ENCODE results near the gene TM9SF1. TPM values are rescaled to one million over a fixed set of nuclear protein-coding genes. Genes with fewer than 3 reads are reported as not detected.
A peak's percentile ranks its signal among the peaks of the same experiment; 100 is the strongest.

TM9SF1 gene
- total and polyA plus RNA-seq, 2 of the 4 experiments (the other 2 are of a cell fraction): 40.4 to 65.6 TPM

GRCh38 chr14:24241829-24242443, 46.7 kb upstream of the TM9SF1 start:
- Histone ChIP-seq H3K18ac (ENCODE audit: low read depth, low read length) (peak overlapping the region; percentile 8; the same call in 1 of the 2 replicates), H2BK15ac (ENCODE audit: low read depth, low read length) (peak overlapping the region; percentile 50; the same call in 1 of the 3 replicates), H2AK9ac (replicated peaks; ENCODE audit: low read depth, low read length, poor library complexity) (peak overlapping the region; percentile 87), H3K79me1 (ENCODE audit: low read depth in 1 of 2, low read length in 2 of 2) (peaks cover 27 to 51% of the 10 kb centered on the region in 2 experiments), H4K8ac (ENCODE audit: low read depth in 2 of 2, low read length in 2 of 2) (peak overlapping the region; percentile 91 to 92), H4K91ac (ENCODE audit: insufficient read depth, low read depth, low read length) (peak overlapping the region; percentile 96), H3K9me3 (ENCODE audit: control insufficient read depth, insufficient read depth, low read length) (no peaks in the 10 kb centered on the region), H4K20me1 (ENCODE audit: insufficient read depth, low read length) (peaks cover 4% of the 10 kb centered on the region), H2AK5ac (ENCODE audit: low read depth, low read length) (peak overlapping the region; percentile 45; the same call in 1 of the 2 replicates), H3K9me1 (ENCODE audit: insufficient read depth, low read length) (peaks cover 21% of the 10 kb centered on the region), H3K14ac (replicated peaks; ENCODE audit: low read depth, low read length) (peak overlapping the region; percentile 95), H2BK20ac (ENCODE audit: low read depth, low read length) (no peak overlapping the region), H3K4me2 (ENCODE audit: low read depth, low read length) (peak overlapping the region; percentile 80), H3K23ac (ENCODE audit: low read depth, low read length) (peak overlapping the region; percentile 85), H3K4me1 (ENCODE audit: control insufficient read depth, insufficient read depth, low read length) (peaks cover 13% of the 10 kb centered on the region), H2BK120ac (ENCODE audit: low read depth, low read length) (peak overlapping the region; percentile 79), H2AFZ (replicated peaks; ENCODE audit: low read length, poor library complexity) (peak overlapping the region; percentile 99), H3K36me3 (ENCODE audit: control insufficient read depth, insufficient read depth, low read length) (peaks cover 34% of the 10 kb centered on the region), H3K4ac (ENCODE audit: low read depth, low read length) (peak overlapping the region; percentile 88), H2BK5ac (ENCODE audit: low read depth, low read length, poor library complexity, severe bottlenecking) (peak overlapping the region; percentile 88), H3K27me3 (ENCODE audit: control insufficient read depth, insufficient read depth, low read length) (no peaks in the 10 kb centered on the region), H3K4me3 (ENCODE audit: insufficient read depth, low read depth, low read length) (peak overlapping the region; percentile 82), H3K56ac (ENCODE audit: extremely low read depth, insufficient read depth, low read length) (peak overlapping the region; percentile 89), H3K27ac (ENCODE audit: insufficient read depth, low read length) (peak overlapping the region; percentile 90), H4K5ac (ENCODE audit: low read depth, low read length) (peak overlapping the region; percentile 66), H3K9ac (ENCODE audit: low read depth, low read length) (peak overlapping the region; percentile 81)
- in situ Hi-C loops (cut with MboI; ENCODE audit: low sequenced_read_pairs): loop anchor here (5.0 kb wide), 1 partner anchor 55 kb away; the partner anchor contains the start of genes DHRS1 and NOP9
- 1% methylated on average over 12 of the region's 39 CpGs; no CpG with 5 or more reads in 1 of the 2 experiments for WGBS, 2 experiments (ENCODE audit: extremely low coverage in 2 of 2, insufficient read length in 1 of 2)
- DNase-seq: peak; percentile 89
- CTCF ChIA-PET: interaction anchor here (0.6 to 2.5 kb wide), 9 partner anchors 10 to 898 kb away, joined by 3 to 23 read pairs (median 6); partner anchors contain the start of genes CIDEB and RABGGTA
- ATAC-seq (ENCODE audit: low read depth): peak; percentile 93
- intact Hi-C loops (cut with micrococcal nuclease): loop anchor here (1.0 to 5.0 kb wide), 5 partner anchors 29 to 230 kb away; partner anchors contain the start of genes DHRS1, NOP9, RABGGTA and TM9SF1
- POLR2A ChIA-PET (ENCODE audit: unreplicated experiment): interaction anchor here (0.6 to 1.3 kb wide), 4 partner anchors 8 to 55 kb away, joined by 3 to 7 read pairs (median 4); partner anchors contain the start of gene TM9SF1
- BruUV-seq (replicated peaks): TSS peak; percentile 47
- dilution Hi-C loops (cut with HindIII; ENCODE audit: low sequenced_read_pairs, unreplicated experiment): no loop called here
- TF ChIP-seq USF2 (IDR thresholded peaks at IDR 0.05; ENCODE audit: low read depth, low read length) (no peak), POLR2A (IDR thresholded peaks at IDR 0.05; ENCODE audit: low read depth, low read length) (no peak), MXI1 (IDR thresholded peaks at IDR 0.05; ENCODE audit: borderline replicate concordance, low read depth, low read length) (no peak), CTCF (conservative IDR thresholded peaks at IDR 0.05; ENCODE audit: low read depth, low read length) (peak; percentile 45), FOS (IDR thresholded peaks at IDR 0.05; ENCODE audit: low read depth, low read length) (no peak), RFX5 (IDR thresholded peaks at IDR 0.05; ENCODE audit: low read depth, low read length) (no peak), MAFK (IDR thresholded peaks at IDR 0.05; ENCODE audit: low read depth, low read length) (0 out of 2 replicates have a peak, but pooled peaks have one; percentile 29), MAZ (IDR thresholded peaks at IDR 0.05; ENCODE audit: borderline replicate concordance, low read depth, low read length) (no peak), ELK1 (IDR thresholded peaks at IDR 0.05; ENCODE audit: borderline replicate concordance, low read depth, low read length) (no peak), SMC3 (IDR thresholded peaks at IDR 0.05; ENCODE audit: low read depth, low read length) (no peak), RAD21 (IDR thresholded peaks at IDR 0.05; ENCODE audit: low read length) (no peak), NFE2L2 (IDR thresholded peaks at IDR 0.05; ENCODE audit: low read depth, low read length) (no peak), CEBPB (IDR thresholded peaks at IDR 0.05; ENCODE audit: low read depth, low read length) (no peak), RCOR1 (IDR thresholded peaks at IDR 0.05; ENCODE audit: insufficient replicate concordance, low read length) (no peak)
